Endothelial cell of umbilical vein (primary cell): Measurements from ENCODE around the gene MRPL12. TPM values are rescaled to one million over a fixed set of nuclear protein-coding genes. Genes with fewer than 3 reads are reported as not detected.

Experiments
- BruUV-seq: library from RNA; stranded (reverse); fragments of 400-500 nt; replicated peaks from 2 replicates; lab custom pipeline; 2021; lab: Mats Ljungman, UMichigan
- CTCF ChIA-PET: fragments of 300-600, 350-600 bp; sonication (Branson Sonifier 250); formaldehyde crosslinking; loops from one replicate; lab custom pipeline; 2021; ENCODE audit warnings: antibody characterized with exemption, inconsistent platforms; lab: Charles Lee
- POLR2A ChIA-PET: fragments of 300-600, 350-600 bp; sonication (Branson Sonifier 250); formaldehyde crosslinking; loops from one replicate; lab custom pipeline; 2021; ENCODE audit warnings: antibody characterized with exemption, inconsistent platforms; lab: Charles Lee
- DNase-seq: peaks from one replicate; pipeline ENCODE4 v3.0.0-alpha.2; 2011; ENCODE audit warnings: low read depth, low spot score
- FAIRE-seq: peaks from 2 replicates; lab custom pipeline; 2011; peaks lifted over from hg19 to GRCh38; lab: Jason Lieb, UNC
- H2AFZ ChIP-seq: 2 replicates; pipeline ENCODE4 v1.6.0; 2012; ENCODE audit warnings: low read depth, low read length, control low read depth, inconsistent platforms
- H3K27ac ChIP-seq: 2 replicates; pipeline ENCODE4 v1.5.1; 2011; ENCODE audit warnings: low read depth, mild to moderate bottlenecking, control low read depth, low read length, moderate library complexity; ENCODE audit not compliant: insufficient read depth
- H3K27me3 ChIP-seq, 2 experiments: 2 replicates each; pipeline versions ENCODE4 v1.6.0 to v1.6.1; 2011; ENCODE audit warnings: low read length in 2 of 2, mixed read lengths in 1 of 2; ENCODE audit not compliant: control insufficient read depth in 2 of 2, insufficient read depth in 2 of 2
- H3K36me3 ChIP-seq, 2 experiments: 2 replicates in 1 of 2; 3 replicates in 1 of 2; pipeline ENCODE4 v1.5.1; 2011; ENCODE audit warnings: low read length in 2 of 2, mild to moderate bottlenecking in 1 of 2, moderate library complexity in 1 of 2; ENCODE audit not compliant: control insufficient read depth in 2 of 2, insufficient read depth in 2 of 2; ENCODE audit errors: extremely low read depth in 1 of 2
- H3K4me1 ChIP-seq: 3 replicates; pipeline ENCODE4 v1.5.1; 2011; ENCODE audit warnings: mild to moderate bottlenecking, low read length; ENCODE audit not compliant: control insufficient read depth, insufficient read depth; ENCODE audit errors: extremely low read depth
- H3K4me2 ChIP-seq: 2 replicates; pipeline ENCODE4 v1.6.1; 2011; ENCODE audit warnings: low read length, control low read depth, mixed read lengths; ENCODE audit not compliant: insufficient read depth
- H3K4me3 ChIP-seq, 3 experiments: fragments of 200-600 bp in 1 of 3; sonication (generic), shearing (Covaris generic) in 1 of 3; replicated peaks in 1 of 3; 2 replicates each; pipeline ENCODE4 v1.5.1; 2011 to 2016; ENCODE audit warnings: control low read depth in 3 of 3, low read length in 3 of 3, mild to moderate bottlenecking in 2 of 3, inconsistent platforms in 1 of 3, low read depth in 1 of 3, moderate library complexity in 1 of 3; ENCODE audit not compliant: insufficient read depth in 1 of 3
- H3K79me2 ChIP-seq: 2 replicates; pipeline ENCODE4 v1.6.0; 2012; ENCODE audit warnings: low read length, inconsistent platforms; ENCODE audit not compliant: control insufficient read depth, insufficient read depth
- H3K9ac ChIP-seq: replicated peaks from 2 replicates; pipeline ENCODE3; 2011; ENCODE audit warnings: low read length, control low read depth; ENCODE audit not compliant: insufficient read depth; ENCODE audit errors: extremely low read depth
- H3K9me1 ChIP-seq: replicated peaks from 3 replicates; pipeline ENCODE4 v1.6.0; 2011; ENCODE audit warnings: mild to moderate bottlenecking, low read length; ENCODE audit not compliant: control insufficient read depth, insufficient read depth; ENCODE audit errors: extremely low read depth
- H3K9me3 ChIP-seq: replicated peaks from 2 replicates; pipeline ENCODE4 v1.5.1; 2012; ENCODE audit warnings: low read length, inconsistent platforms; ENCODE audit not compliant: control insufficient read depth, insufficient read depth
- H4K20me1 ChIP-seq: replicated peaks from 2 replicates; pipeline ENCODE3; 2011; ENCODE audit warnings: mild to moderate bottlenecking, low read length; ENCODE audit not compliant: control insufficient read depth, insufficient read depth; ENCODE audit errors: extremely low read depth
- CTCF ChIP-seq, 2 donors: IDR thresholded peaks; 1 replicate in 1 of 2; 2 replicates in 1 of 2; pipeline ENCODE4 v1.5.1; 2011; ENCODE audit warnings: low read length in 2 of 2, mild to moderate bottlenecking in 2 of 2, moderate library complexity in 2 of 2, control low read depth in 1 of 2, inconsistent platforms in 1 of 2, low read depth in 1 of 2; ENCODE audit not compliant: insufficient read depth in 1 of 2; ENCODE audit errors: extremely low read depth in 1 of 2
- EZH2 ChIP-seq: IDR thresholded peaks from 2 replicates; pipeline ENCODE4 v1.6.1; 2012; ENCODE audit warnings: borderline replicate concordance, low read depth, mild to moderate bottlenecking, moderate library complexity, low read length, inconsistent platforms; ENCODE audit not compliant: severe bottlenecking
- FOS ChIP-seq: IDR thresholded peaks from 2 replicates; pipeline ENCODE4 v1.6.1; 2011; ENCODE audit warnings: mild to moderate bottlenecking, low read length, moderate library complexity, borderline replicate concordance; ENCODE audit not compliant: insufficient read depth
- GATA2 ChIP-seq: IDR thresholded peaks from 2 replicates; pipeline ENCODE4 v1.7.0; 2011; ENCODE audit warnings: low read depth, mild to moderate bottlenecking, moderate library complexity, mixed read lengths, low read length; ENCODE audit not compliant: insufficient read length, insufficient read depth
- JUN ChIP-seq: IDR thresholded peaks from 2 replicates; pipeline ENCODE4 v1.6.1; 2011; ENCODE audit warnings: borderline replicate concordance, low read depth; ENCODE audit not compliant: insufficient read length, insufficient read depth
- MYC ChIP-seq: IDR thresholded peaks from one replicate; pipeline ENCODE4 v1.6.1; 2011; ENCODE audit warnings: mild to moderate bottlenecking, low read depth, low read length
- POLR2A ChIP-seq: IDR thresholded peaks from 2 replicates; pipeline ENCODE4 v1.6.1; 2012; ENCODE audit warnings: low read depth, mild to moderate bottlenecking, control low read depth, low read length
- POLR2AphosphoS5 ChIP-seq: IDR thresholded peaks from 2 replicates; pipeline ENCODE4 v1.6.1; 2012; ENCODE audit warnings: low read depth, mild to moderate bottlenecking, control low read depth, low read length, moderate library complexity; ENCODE audit not compliant: insufficient read depth
- dilution Hi-C: fragments of 300-500 bp; cut with MboI; formaldehyde crosslinking; loops from one replicate; pipeline ENCODE4 v1.15.0; 2019; ENCODE audit warnings: low sequenced_read_pairs; ENCODE audit not compliant: extremely low pct_ligation_motif_present
- intact Hi-C: fragments of 100-400 bp; cut with micrococcal nuclease; formaldehyde crosslinking; loops from one replicate; pipeline ENCODE4 v1.10.0; 2022
- microRNA-seq: library from miRNA; unstranded; fragments of <30 nt; microRNA quantifications from one replicate; pipeline ENCODE4 v1.2.0, GENCODE V29; 2021; ENCODE audit warnings: borderline number of aligned reads, borderline replicate concordance
- polyA plus RNA-seq, 4 experiments: library from polyadenylated mRNA; depleted of rRNA in 3 of 4; stranded (reverse) in 3 of 4; unstranded in 1 of 4; fragments of >200 nt; gene quantifications; 2 replicates each; pipeline versions ENCODE4 v1.2.1 to v1.2.3, GENCODE V29; 2011 to 2012; ENCODE audit warnings: missing spikeins in 1 of 4
- small RNA-seq: library from RNA; depleted of rRNA; stranded (forward); fragments of <200 nt; gene quantifications from one replicate; pipeline ENCODE3, GENCODE V24; 2012; ENCODE audit warnings: low replicate concordance, low read depth; ENCODE audit not compliant: insufficient read depth, insufficient read length
- total RNA-seq: library from RNA; stranded (reverse); gene quantifications from 2 replicates; pipeline ENCODE4 v1.2.3, GENCODE V29; 2021
- TF ChIP-seq, protein P1 (sequence below): IDR thresholded peaks from 2 replicates; pipeline ENCODE4 v1.6.1; 2011; ENCODE audit not compliant: insufficient read depth, insufficient read length

MRPL12 gene
- total and polyA plus RNA-seq, 2 donors (not counting 3 experiments of a cell fraction or from before 2014, with no cell fraction given): 91.9 to 99.9 TPM

DNA sequence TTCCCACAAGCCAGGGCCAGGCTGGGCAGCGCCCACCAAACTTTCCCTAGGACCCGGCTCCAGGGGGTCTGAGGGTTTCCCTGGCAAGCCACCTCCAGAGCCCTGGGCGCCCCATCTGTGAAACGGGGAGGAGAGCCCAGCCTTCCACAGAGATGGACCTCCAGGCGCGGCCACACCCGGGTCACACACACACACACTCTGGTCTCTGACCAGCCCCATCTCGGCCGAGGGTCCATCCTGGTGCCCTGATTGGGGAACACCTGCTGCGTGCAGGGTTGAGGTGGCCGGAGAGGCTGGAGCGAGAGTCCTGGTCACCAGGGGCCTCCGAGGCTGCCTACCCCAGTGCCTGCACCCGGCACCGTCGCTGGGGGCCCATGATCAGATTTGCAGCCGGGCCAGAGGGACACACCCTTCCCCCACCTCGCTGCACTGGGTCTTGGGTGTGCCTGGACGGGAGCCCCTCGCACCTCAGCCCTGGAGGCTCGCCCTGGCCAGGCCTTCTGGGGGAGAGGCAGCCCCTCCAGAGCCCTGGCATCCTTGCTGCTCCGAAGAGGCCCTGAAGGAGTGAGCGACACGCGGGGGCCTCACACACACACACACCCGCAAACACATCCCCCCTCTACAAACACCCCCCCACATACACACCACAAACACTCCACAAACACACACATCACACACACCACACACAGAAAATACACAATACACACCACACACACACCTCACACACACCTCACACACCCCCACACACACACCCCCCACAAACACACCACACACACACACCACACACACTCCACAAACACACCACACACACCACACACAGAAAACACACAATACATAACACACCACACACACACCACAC, 38.7 kb downstream of the MRPL12 start:
- H3K4me2 ChIP-seq: no peak overlapping the region
- DNase-seq (no peak), FAIRE-seq (no peak)
- TF ChIP-seq JUN (no peak), FOS (no peak), GATA2 (no peak), POLR2AphosphoS5 (no peak), POLR2A (no peak), EZH2 (no peak), MYC (no peak), CTCF (IDR thresholded peaks at IDR 0.05; ENCODE audit: extremely low read depth in 1 of 2, insufficient read depth in 1 of 2, low read depth in 1 of 2, low read length in 2 of 2) (no peak)
- TF ChIP-seq, protein P1, sequence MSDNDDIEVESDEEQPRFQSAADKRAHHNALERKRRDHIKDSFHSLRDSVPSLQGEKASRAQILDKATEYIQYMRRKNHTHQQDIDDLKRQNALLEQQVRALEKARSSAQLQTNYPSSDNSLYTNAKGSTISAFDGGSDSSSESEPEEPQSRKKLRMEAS: no peak
- H3K9me1 ChIP-seq: no peaks in the 10 kb centered on the region
- no peaks in the 10 kb centered on the region for H3K9me3 ChIP-seq
- ChIA-PET POLR2A (no interaction called here), CTCF (no interaction called here)
- H3K79me2 ChIP-seq: no peaks in the 10 kb centered on the region
- no peak overlapping the region for H3K27ac ChIP-seq
- BruUV-seq: no TSS peak
- H3K9ac ChIP-seq: no peak overlapping the region
- H3K36me3 ChIP-seq: no peaks in the 10 kb centered on the region
- no peak overlapping the region for H2AFZ ChIP-seq
- H4K20me1 ChIP-seq: no peaks in the 10 kb centered on the region
- H3K4me1 ChIP-seq: peaks cover 4% of the 10 kb centered on the region
- intact Hi-C loops: no loop called here
- H3K27me3 ChIP-seq: no peaks in the 10 kb centered on the region
- no peak overlapping the region for H3K4me3 ChIP-seq
- dilution Hi-C loops: no loop called here

Small RNA genes lying within 50 kb of the gene (microRNA-seq; reads per million reads assigned to microRNA genes)
- gene MIR6786: not detected

Small RNA genes lying within 50 kb of the gene (small RNA-seq; reads per million reads assigned to genes)
- gene MIR6786: not detected

Other genes starting within 250 kb of the MRPL12 start
- gene ACTG1, start 190.6 kb upstream of the MRPL12 start, total RNA-seq: 6,127 and 6,180 TPM in 2 replicates
- 7,850 and 10,663 TPM in 2 replicates for gene ACTG1, start 190.6 kb upstream of the MRPL12 start, polyA plus RNA-seq
- gene FSCN2, start 175.0 kb upstream of the MRPL12 start, total RNA-seq: 0.58 and 0.71 TPM in 2 replicates
- 0.32 and 0.46 TPM in 2 replicates for gene FSCN2, start 175.0 kb upstream of the MRPL12 start, polyA plus RNA-seq
- gene FAAP100, start 151.0 kb upstream of the MRPL12 start, total RNA-seq: 50.2 and 54.3 TPM in 2 replicates
- 35.4 and 40.4 TPM in 2 replicates for gene FAAP100, start 151.0 kb upstream of the MRPL12 start, polyA plus RNA-seq
- gene NPLOC4, start 66.3 kb upstream of the MRPL12 start, total RNA-seq: 150 and 160 TPM in 2 replicates
- 175 and 181 TPM in 2 replicates for gene NPLOC4, start 66.3 kb upstream of the MRPL12 start, polyA plus RNA-seq
- gene TSPAN10, start 66.2 kb upstream of the MRPL12 start, total RNA-seq: 0.44 and 0.91 TPM in 2 replicates
- gene TSPAN10, start 66.2 kb upstream of the MRPL12 start, polyA plus RNA-seq: 1.1 TPM in 2 replicates
- gene PDE6G, start 46.8 kb upstream of the MRPL12 start, total RNA-seq: 1.4 and 1.8 TPM in 2 replicates
- gene PDE6G, start 46.8 kb upstream of the MRPL12 start, polyA plus RNA-seq: 3.7 and 5.1 TPM in 2 replicates
- 18.5 and 20.1 TPM in 2 replicates for gene OXLD1, start 36.8 kb upstream of the MRPL12 start, total RNA-seq
- 35.2 and 47.6 TPM in 2 replicates for gene OXLD1, start 36.8 kb upstream of the MRPL12 start, polyA plus RNA-seq
- 32.2 and 32.7 TPM in 2 replicates for gene CCDC137, start 36.6 kb upstream of the MRPL12 start, total RNA-seq
- gene CCDC137, start 36.6 kb upstream of the MRPL12 start, polyA plus RNA-seq: 12.9 and 18.1 TPM in 2 replicates
- gene ARL16, start 19.6 kb upstream of the MRPL12 start, total RNA-seq: 40.5 and 41.4 TPM in 2 replicates
- 55.5 and 71.7 TPM in 2 replicates for gene ARL16, start 19.6 kb upstream of the MRPL12 start, polyA plus RNA-seq
- gene HGS, start 19.4 kb upstream of the MRPL12 start, total RNA-seq: 150 and 166 TPM in 2 replicates
- 191 and 229 TPM in 2 replicates for gene HGS, start 19.4 kb upstream of the MRPL12 start, polyA plus RNA-seq
- gene SLC25A10, start 8.9 kb downstream of the MRPL12 start, total RNA-seq: 16.7 and 17.2 TPM in 2 replicates
- 16.7 and 22.4 TPM in 2 replicates for gene SLC25A10, start 8.9 kb downstream of the MRPL12 start, polyA plus RNA-seq
- gene GCGR, start 100.8 kb downstream of the MRPL12 start, total RNA-seq: not detected in 2 replicates
- gene GCGR, start 100.8 kb downstream of the MRPL12 start, polyA plus RNA-seq: not detected in 2 replicates
- 121 and 129 TPM in 2 replicates for gene MCRIP1, start 129.9 kb downstream of the MRPL12 start, total RNA-seq
- 205 and 281 TPM in 2 replicates for gene MCRIP1, start 129.9 kb downstream of the MRPL12 start, polyA plus RNA-seq
- not detected in 2 replicates for gene PPP1R27, start 131.7 kb downstream of the MRPL12 start, total RNA-seq
- gene PPP1R27, start 131.7 kb downstream of the MRPL12 start, polyA plus RNA-seq: not detected in 2 replicates
- 872 and 988 TPM in 2 replicates for gene P4HB, start 157.2 kb downstream of the MRPL12 start, total RNA-seq
- 156 and 201 TPM in 2 replicates for gene P4HB, start 157.2 kb downstream of the MRPL12 start, polyA plus RNA-seq
- 617 and 645 TPM in 2 replicates for gene ARHGDIA, start 168.0 kb downstream of the MRPL12 start, total RNA-seq
- 358 and 487 TPM in 2 replicates for gene ARHGDIA, start 168.0 kb downstream of the MRPL12 start, polyA plus RNA-seq
- gene ALYREF, start 188.2 kb downstream of the MRPL12 start, total RNA-seq: 175 and 183 TPM in 2 replicates
- gene ALYREF, start 188.2 kb downstream of the MRPL12 start, polyA plus RNA-seq: 92.0 and 101 TPM in 2 replicates
- gene ANAPC11, start 188.4 kb downstream of the MRPL12 start, total RNA-seq: 126 and 128 TPM in 2 replicates
- gene ANAPC11, start 188.4 kb downstream of the MRPL12 start, polyA plus RNA-seq: 801 and 844 TPM in 2 replicates
- 0.42 TPM in 1 of 2 replicates, not detected in the other for gene NPB, start 198.9 kb downstream of the MRPL12 start, total RNA-seq
- 0.33 and 0.81 TPM in 2 replicates for gene NPB, start 198.9 kb downstream of the MRPL12 start, polyA plus RNA-seq
- gene PCYT2, start 208.0 kb downstream of the MRPL12 start, total RNA-seq: 52.3 and 57.1 TPM in 2 replicates
- 52.0 and 54.6 TPM in 2 replicates for gene PCYT2, start 208.0 kb downstream of the MRPL12 start, polyA plus RNA-seq
- 24.3 and 28.8 TPM in 2 replicates for gene SIRT7, start 214.8 kb downstream of the MRPL12 start, total RNA-seq
- gene SIRT7, start 214.8 kb downstream of the MRPL12 start, polyA plus RNA-seq: 9.5 and 11.6 TPM in 2 replicates
- 30.5 and 35.0 TPM in 2 replicates for gene MAFG, start 224.4 kb downstream of the MRPL12 start, total RNA-seq
- gene MAFG, start 224.4 kb downstream of the MRPL12 start, polyA plus RNA-seq: 27.6 and 28.0 TPM in 2 replicates
- 77.7 and 85.3 TPM in 2 replicates for gene PYCR1, start 233.9 kb downstream of the MRPL12 start, total RNA-seq
- gene PYCR1, start 233.9 kb downstream of the MRPL12 start, polyA plus RNA-seq: 94.8 and 124 TPM in 2 replicates
- not detected in 2 replicates for gene MYADML2, start 243.9 kb downstream of the MRPL12 start, total RNA-seq
- gene MYADML2, start 243.9 kb downstream of the MRPL12 start, polyA plus RNA-seq: not detected in 2 replicates